Stimulated activated effector memory CD8-positive, alpha-beta T cell treated with anti-CD3 and anti-CD28 coated beads, Interleukin-12 subunit alpha, Interleukin-12 subunit beta, amount 100 ng/mL, for 72 hours (primary cell): ENCODE data around the gene GPR34.

Experiments
- ATAC-seq: fragments of 150-1000 bp; cut with Tn5 transposase; 2 replicates; pipeline ENCODE4 v1.10.0; 2021
- DNase-seq, 2 donors: peaks; one replicate each; pipeline ENCODE4 v3.0.0; 2021 to 2022; ENCODE audit warnings: low spot score in 2 of 2
- H3K27ac Mint-ChIP-seq: one replicate; pipeline ENCODE4 v1.8.0; 2022; ENCODE audit warnings: mild to moderate bottlenecking, mixed read lengths
- H3K36me3 Mint-ChIP-seq: one replicate; pipeline ENCODE4 v1.8.0; 2022; ENCODE audit warnings: mild to moderate bottlenecking, mixed read lengths
- H3K4me1 Mint-ChIP-seq: one replicate; pipeline ENCODE4 v1.8.0; 2022; ENCODE audit warnings: mixed read lengths
- H3K4me3 Mint-ChIP-seq: one replicate; pipeline ENCODE4 v1.8.0; 2022; ENCODE audit warnings: mild to moderate bottlenecking, mixed read lengths
- H3K9me3 Mint-ChIP-seq: one replicate; pipeline ENCODE4 v1.8.0; 2022; ENCODE audit warnings: mixed read lengths

The GPR34 gene

GRCh38 chrX:41677183-41678060, 11.4 kb upstream of the GPR34 start:
- Mint-ChIP-seq H3K4me1 (peaks cover 22% of the 10 kb centered on the region), H3K4me3 (no peak overlapping the region), H3K9me3 (no peaks in the 10 kb centered on the region), H3K27ac (no peak overlapping the region), H3K36me3 (peaks cover 17% of the 10 kb centered on the region)
- ATAC-seq (no peak), DNase-seq (no peak)

- DNase-seq (no peak), ATAC-seq (no peak)
- Mint-ChIP-seq H3K4me1 (peaks cover 15% of the 10 kb centered on the region), H3K27ac (no peak overlapping the region), H3K4me3 (no peak overlapping the region), H3K9me3 (no peaks in the 10 kb centered on the region), H3K36me3 (peaks cover 24% of the 10 kb centered on the region)
Observed at GRCh38 chrX:41684138-41684537, 4.6 kb upstream of the GPR34 start.

- DNase-seq = no peak
- no peaks in the 10 kb centered on the region for H3K9me3 Mint-ChIP-seq
- H3K36me3 Mint-ChIP-seq = peaks cover 24% of the 10 kb centered on the region
- no peak for ATAC-seq
- H3K4me1 Mint-ChIP-seq = peaks cover 15% of the 10 kb centered on the region
- no peak overlapping the region for H3K27ac Mint-ChIP-seq
- no peak overlapping the region for H3K4me3 Mint-ChIP-seq
Observed at GRCh38 chrX:41684940-41685339, 3.8 kb upstream of the GPR34 start.

- peak; percentile 47 for ATAC-seq
- DNase-seq = no peak
- H3K27ac Mint-ChIP-seq = no peak overlapping the region
- peaks cover 15% of the 10 kb centered on the region for H3K4me1 Mint-ChIP-seq
- H3K4me3 Mint-ChIP-seq = no peak overlapping the region
- no peaks in the 10 kb centered on the region for H3K9me3 Mint-ChIP-seq
- H3K36me3 Mint-ChIP-seq = peaks cover 24% of the 10 kb centered on the region
Observed at GRCh38 chrX:41686788-41687187, 2.0 kb upstream of the GPR34 start.

- DNase-seq (no peak), ATAC-seq (no peak)
- Mint-ChIP-seq H3K4me3 (peak overlapping the region; percentile 10), H3K27ac (no peak overlapping the region), H3K9me3 (no peaks in the 10 kb centered on the region), H3K36me3 (peaks cover 20% of the 10 kb centered on the region), H3K4me1 (peaks cover 18% of the 10 kb centered on the region)
Observed at GRCh38 chrX:41688156-41688555, 617 bp upstream of the GPR34 start.

- no peak for DNase-seq
- ATAC-seq = no peak
- H3K4me3 Mint-ChIP-seq = no peak overlapping the region
- H3K4me1 Mint-ChIP-seq = peaks cover 29% of the 10 kb centered on the region
- H3K9me3 Mint-ChIP-seq = no peaks in the 10 kb centered on the region
- H3K36me3 Mint-ChIP-seq = peaks cover 20% of the 10 kb centered on the region
- no peak overlapping the region for H3K27ac Mint-ChIP-seq
Observed at GRCh38 chrX:41689711-41690110, 938 bp downstream of the GPR34 start.

GRCh38 chrX:41692162-41692749, 3.5 kb downstream of the GPR34 start:
- Mint-ChIP-seq H3K9me3 (no peaks in the 10 kb centered on the region), H3K4me1 (peaks cover 36% of the 10 kb centered on the region), H3K36me3 (peaks cover 7% of the 10 kb centered on the region), H3K27ac (no peak overlapping the region), H3K4me3 (no peak overlapping the region)
- ATAC-seq (no peak), DNase-seq (no peak)

GRCh38 chrX:41693024-41693423, 4.3 kb downstream of the GPR34 start:
- no peaks in the 10 kb centered on the region for H3K9me3 Mint-ChIP-seq
- no peak for DNase-seq
- H3K4me3 Mint-ChIP-seq = no peak overlapping the region
- H3K4me1 Mint-ChIP-seq = peaks cover 34% of the 10 kb centered on the region
- no peak overlapping the region for H3K27ac Mint-ChIP-seq
- H3K36me3 Mint-ChIP-seq = peaks cover 5% of the 10 kb centered on the region
- no peak for ATAC-seq

GRCh38 chrX:41695426-41695825, 6.7 kb downstream of the GPR34 start:
- Mint-ChIP-seq H3K4me3 (no peak overlapping the region), H3K4me1 (peaks cover 24% of the 10 kb centered on the region), H3K27ac (no peak overlapping the region), H3K36me3 (peaks cover 5% of the 10 kb centered on the region), H3K9me3 (no peaks in the 10 kb centered on the region)
- peak; percentile 84 for ATAC-seq
- no peak for DNase-seq

GRCh38 chrX:41703574-41704029, 14.8 kb downstream of the GPR34 start:
- no peak overlapping the region for H3K27ac Mint-ChIP-seq
- H3K9me3 Mint-ChIP-seq = no peaks in the 10 kb centered on the region
- DNase-seq (no peak), ATAC-seq (peak; percentile 89)
- no peaks in the 10 kb centered on the region for H3K36me3 Mint-ChIP-seq
- H3K4me1 Mint-ChIP-seq = peaks cover 24% of the 10 kb centered on the region
- no peak overlapping the region for H3K4me3 Mint-ChIP-seq

- H3K9me3 Mint-ChIP-seq = no peaks in the 10 kb centered on the region
- no peak overlapping the region for H3K4me3 Mint-ChIP-seq
- H3K27ac Mint-ChIP-seq = no peak overlapping the region
- DNase-seq (no peak), ATAC-seq (no peak)
- H3K4me1 Mint-ChIP-seq = peaks cover 24% of the 10 kb centered on the region
- no peaks in the 10 kb centered on the region for H3K36me3 Mint-ChIP-seq
Observed at GRCh38 chrX:41705042-41705441, 16.3 kb downstream of the GPR34 start.

- Mint-ChIP-seq H3K4me3 (no peak overlapping the region), H3K4me1 (peaks cover 24% of the 10 kb centered on the region), H3K36me3 (no peaks in the 10 kb centered on the region), H3K9me3 (no peaks in the 10 kb centered on the region), H3K27ac (no peak overlapping the region)
- DNase-seq (no peak), ATAC-seq (no peak)
Observed at GRCh38 chrX:41705680-41706374, 17.1 kb downstream of the GPR34 start.

- no peak for ATAC-seq
- Mint-ChIP-seq H3K9me3 (no peaks in the 10 kb centered on the region), H3K4me3 (no peak overlapping the region), H3K4me1 (peaks cover 24% of the 10 kb centered on the region), H3K27ac (no peak overlapping the region), H3K36me3 (no peaks in the 10 kb centered on the region)
- DNase-seq = no peak
Observed at GRCh38 chrX:41707218-41707617, 18.4 kb downstream of the GPR34 start.

GRCh38 chrX:41708486-41708885, 19.7 kb downstream of the GPR34 start:
- Mint-ChIP-seq H3K9me3 (no peaks in the 10 kb centered on the region), H3K36me3 (no peaks in the 10 kb centered on the region), H3K27ac (no peak overlapping the region), H3K4me3 (no peak overlapping the region), H3K4me1 (peaks cover 28% of the 10 kb centered on the region)
- no peak for DNase-seq
- no peak for ATAC-seq

- DNase-seq (no peak), ATAC-seq (no peak)
- Mint-ChIP-seq H3K4me1 (peaks cover 13% of the 10 kb centered on the region), H3K27ac (no peak overlapping the region), H3K36me3 (no peaks in the 10 kb centered on the region), H3K4me3 (no peak overlapping the region), H3K9me3 (no peaks in the 10 kb centered on the region)
Observed at GRCh38 chrX:41711021-41711667, 22.4 kb downstream of the GPR34 start.
